ENCODE data around the gene TMEM243. TPM values are rescaled to one million over a fixed set of nuclear protein-coding genes. Genes with fewer than 3 reads are reported as not detected.
"Not testable (repeated sequence)": the region's sequence is repeated elsewhere in the genome, so short reads cannot be mapped to it uniquely, and the experiment has no call there.

Gene TMEM243
- total and polyA plus RNA-seq, 2 of the 13 experiments (the other 11 are each of a cell fraction or from before 2014, with no cell fraction given): 25.1 to 31.2 TPM

- Histone ChIP-seq H3K27me3 (ENCODE audit: control insufficient read depth in 1 of 2, insufficient read depth in 2 of 2, low read length in 2 of 2) (peaks cover 0 to under 1% of the 10 kb centered on the region in 2 experiments; a peak in 1 of 5 replicates), H4K20me1 (ENCODE audit: insufficient read depth, low read length) (no peaks in the 10 kb centered on the region), H3K36me3 (replicated peaks in 1 of 2; ENCODE audit: control insufficient read depth in 1 of 2, insufficient read depth in 2 of 2, low read length in 2 of 2) (no peaks in the 10 kb centered on the region), H3K27ac (ENCODE audit: extremely low read length, insufficient read depth, low read length) (no peak overlapping the region), H3K4me3 (replicated peaks in 1 of 3; ENCODE audit: insufficient read depth in 1 of 3, low read depth in 2 of 3, low read length in 3 of 3) (no peak overlapping the region), H3K9ac (ENCODE audit: insufficient read depth, low read depth, low read length) (no peak overlapping the region), H3K4me2 (ENCODE audit: low read depth, low read length) (no peak overlapping the region), H2AFZ (ENCODE audit: low read length) (no peak overlapping the region), H3K4me1 (ENCODE audit: insufficient read depth, low read length) (no peaks in the 10 kb centered on the region), H3K9me3 (ENCODE audit: low read length) (peaks cover 5% of the 10 kb centered on the region; the same call in 1 of the 2 replicates), H3K79me2 (ENCODE audit: insufficient read depth, low read length) (no peaks in the 10 kb centered on the region)
- WGBS (ENCODE audit: low lambda C conversion rate): 5% methylated on average over 3 of the region's 3 CpGs
- TF ChIP-seq CAMTA2 (CRISPR knock-in tag; IDR thresholded peaks at IDR 0.05; ENCODE audit: borderline replicate concordance) (no peak), ZBTB34 (CRISPR knock-in tag; IDR thresholded peaks at IDR 0.05) (no peak), SMYD3 (CRISPR knock-in tag; IDR thresholded peaks at IDR 0.05) (no peak), ZNF670 (CRISPR knock-in tag; IDR thresholded peaks at IDR 0.05; ENCODE audit: borderline replicate concordance) (no peak), EHMT2 (IDR thresholded peaks at IDR 0.05; ENCODE audit: borderline replicate concordance, low read depth, low read length) (no peak), DPF2 (CRISPR knock-in tag; IDR thresholded peaks at IDR 0.05; ENCODE audit: borderline replicate concordance, low read depth) (no peak), MYNN (CRISPR knock-in tag; IDR thresholded peaks at IDR 0.05; ENCODE audit: low read depth) (no peak), JDP2 (CRISPR knock-in tag; IDR thresholded peaks at IDR 0.05; ENCODE audit: borderline replicate concordance) (no peak), MZF1 (CRISPR knock-in tag; IDR thresholded peaks at IDR 0.05; ENCODE audit: borderline replicate concordance) (no peak), FOXM1 (CRISPR knock-in tag; IDR thresholded peaks at IDR 0.05) (no peak), KAT2B (IDR thresholded peaks at IDR 0.05; ENCODE audit: borderline replicate concordance, low read depth, low read length) (no peak), MED13 (CRISPR knock-in tag; IDR thresholded peaks at IDR 0.05) (no peak), ZNF235 (CRISPR knock-in tag; IDR thresholded peaks at IDR 0.05; ENCODE audit: borderline replicate concordance) (no peak), POLR2A (IDR thresholded peaks at IDR 0.05; ENCODE audit: insufficient read depth in 1 of 2, low read depth in 2 of 2, low read length in 2 of 2) (no peak), AKAP8 (CRISPR knock-in tag; IDR thresholded peaks at IDR 0.05) (no peak)
- no peak for DNase-seq (ENCODE audit: low spot score)
- BruUV-seq (replicated peaks): no TSS peak
- FAIRE-seq: no peak
- in situ Hi-C loops (cut with HindIII; ENCODE audit: extremely low pct_ligation_motif_present, low pct_unique_long_range_greater_than_20kb) (no loop called here), intact Hi-C loops (cut with micrococcal nuclease; ENCODE audit: unreplicated experiment) (no loop called here)
- CTCF ChIA-PET (ENCODE audit: low intra/inter-chr PET ratio, low total read pairs): no interaction called here
- ATAC-seq: no peak
- POLR2A ChIA-PET: no interaction called here
Observed at GRCh38 chr7:87253589-87254087, 34.1 kb upstream of the TMEM243 start.

GRCh38 chr7:87245671-87246070, 26.1 kb upstream of the TMEM243 start:
- intact Hi-C loops (cut with micrococcal nuclease; ENCODE audit: unreplicated experiment); POLR2A ChIA-PET; H3K27ac ChIP-seq (ENCODE audit: extremely low read length, insufficient read depth, low read length); H3K4me1 ChIP-seq (ENCODE audit: insufficient read depth, low read length); H3K9ac ChIP-seq (ENCODE audit: insufficient read depth, low read depth, low read length); H3K4me3 ChIP-seq (replicated peaks in 1 of 3; ENCODE audit: insufficient read depth in 1 of 3, low read depth in 2 of 3, low read length in 3 of 3); ATAC-seq; H2AFZ ChIP-seq (ENCODE audit: low read length); DNase-seq (ENCODE audit: low spot score); BruUV-seq (replicated peaks); H4K20me1 ChIP-seq (ENCODE audit: insufficient read depth, low read length); H3K36me3 ChIP-seq (replicated peaks in 1 of 2; ENCODE audit: control insufficient read depth in 1 of 2, insufficient read depth in 2 of 2, low read length in 2 of 2); CTCF ChIA-PET (ENCODE audit: low intra/inter-chr PET ratio, low total read pairs); H3K27me3 ChIP-seq (ENCODE audit: control insufficient read depth in 1 of 2, insufficient read depth in 2 of 2, low read length in 2 of 2); H3K79me2 ChIP-seq (ENCODE audit: insufficient read depth, low read length); FAIRE-seq; H3K4me2 ChIP-seq (ENCODE audit: low read depth, low read length); in situ Hi-C loops (cut with HindIII; ENCODE audit: extremely low pct_ligation_motif_present, low pct_unique_long_range_greater_than_20kb): not testable (repeated sequence)
- WGBS (ENCODE audit: low lambda C conversion rate): 76% methylated on average over 5 of the region's 5 CpGs
- peaks cover 19% of the 10 kb centered on the region for H3K9me3 ChIP-seq (ENCODE audit: low read length)
